GM12872 (cell line): ENCODE results near the gene SH2D3C.

Experiments
- CTCF ChIP-seq: IDR thresholded peaks from 3 replicates; pipeline ENCODE4 v1.5.1; 2011; ENCODE audit warnings: low read depth, mild to moderate bottlenecking, low read length, moderate library complexity; ENCODE audit not compliant: insufficient read depth

SH2D3C gene

GRCh38 chr9:127785933-127786772, 7.7 kb upstream of the SH2D3C start, which contains the start of gene CDK9:
Gene CDK9 (plus strand): TSS chr9:127786034. CDS start chr9:127786149, 115 bp downstream.
- no peak; the same call in 2 of the 3 replicates for TF ChIP-seq CTCF

- TF ChIP-seq CTCF: peak; percentile 80
Measured at GRCh38 chr9:127785023-127785932, 6.8 kb upstream of the SH2D3C start.

- TF ChIP-seq CTCF: no peak
Measured at GRCh38 chr9:127783111-127784008, 4.9 kb upstream of the SH2D3C start.

DNA sequence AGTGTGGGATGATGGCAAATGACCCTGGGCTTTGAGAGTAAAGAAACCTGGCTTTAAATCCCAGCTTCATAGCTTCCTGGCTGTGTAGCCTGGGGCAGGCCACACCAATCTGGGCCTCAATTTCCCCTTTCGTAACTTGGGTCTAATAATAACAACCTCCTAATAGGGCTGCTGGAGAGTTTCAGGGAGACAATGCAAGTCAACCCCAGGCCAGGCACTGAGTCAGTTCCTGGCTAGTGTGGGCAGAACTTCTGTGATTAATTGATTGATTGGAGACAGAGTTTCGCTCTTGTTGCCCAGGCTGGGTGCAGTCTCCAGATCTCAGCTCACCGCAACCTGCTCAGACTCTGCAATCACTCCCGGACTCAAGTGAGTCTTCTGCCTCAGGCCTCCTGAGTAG, 3.3 kb upstream of the SH2D3C start:
- TF ChIP-seq CTCF: no peak

DNA sequence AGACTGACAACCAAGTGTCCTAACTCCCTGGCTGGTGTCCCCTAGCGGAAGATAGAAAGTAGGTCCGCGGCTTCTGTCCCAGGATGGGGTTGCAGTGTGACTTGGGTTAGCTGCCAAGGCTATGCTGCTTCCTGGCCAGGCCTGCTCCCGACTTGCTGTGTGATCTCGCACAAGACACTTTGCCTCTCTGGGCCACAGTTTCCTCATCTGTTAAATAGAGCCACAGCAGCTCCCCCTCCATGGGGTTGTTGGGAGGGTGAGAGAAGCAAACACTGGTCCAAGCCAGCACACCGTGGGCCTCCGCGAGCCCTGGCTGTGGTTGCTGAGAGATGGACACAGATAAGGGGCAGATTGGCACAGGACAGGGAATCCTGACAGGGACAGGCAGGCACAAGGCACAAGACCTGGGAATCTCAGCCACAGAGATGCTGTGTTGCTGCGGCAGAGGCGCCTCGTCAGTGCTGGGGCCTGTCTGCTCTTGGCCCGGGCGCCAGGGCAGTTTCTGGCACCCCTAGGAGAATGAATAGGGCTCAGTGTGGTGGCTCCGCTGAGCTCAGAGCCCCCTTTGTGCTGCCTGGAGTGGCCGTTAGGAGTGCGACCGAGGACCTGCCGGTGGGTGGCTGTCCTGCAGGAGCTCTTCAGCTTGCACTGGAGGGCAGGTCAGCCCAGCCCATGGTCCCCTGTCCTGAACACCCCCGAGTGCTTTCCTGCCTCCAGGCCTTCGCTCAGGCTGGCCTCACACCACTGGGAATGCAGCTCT, 1.8 kb upstream of the SH2D3C start:
- TF ChIP-seq CTCF: no peak

DNA sequence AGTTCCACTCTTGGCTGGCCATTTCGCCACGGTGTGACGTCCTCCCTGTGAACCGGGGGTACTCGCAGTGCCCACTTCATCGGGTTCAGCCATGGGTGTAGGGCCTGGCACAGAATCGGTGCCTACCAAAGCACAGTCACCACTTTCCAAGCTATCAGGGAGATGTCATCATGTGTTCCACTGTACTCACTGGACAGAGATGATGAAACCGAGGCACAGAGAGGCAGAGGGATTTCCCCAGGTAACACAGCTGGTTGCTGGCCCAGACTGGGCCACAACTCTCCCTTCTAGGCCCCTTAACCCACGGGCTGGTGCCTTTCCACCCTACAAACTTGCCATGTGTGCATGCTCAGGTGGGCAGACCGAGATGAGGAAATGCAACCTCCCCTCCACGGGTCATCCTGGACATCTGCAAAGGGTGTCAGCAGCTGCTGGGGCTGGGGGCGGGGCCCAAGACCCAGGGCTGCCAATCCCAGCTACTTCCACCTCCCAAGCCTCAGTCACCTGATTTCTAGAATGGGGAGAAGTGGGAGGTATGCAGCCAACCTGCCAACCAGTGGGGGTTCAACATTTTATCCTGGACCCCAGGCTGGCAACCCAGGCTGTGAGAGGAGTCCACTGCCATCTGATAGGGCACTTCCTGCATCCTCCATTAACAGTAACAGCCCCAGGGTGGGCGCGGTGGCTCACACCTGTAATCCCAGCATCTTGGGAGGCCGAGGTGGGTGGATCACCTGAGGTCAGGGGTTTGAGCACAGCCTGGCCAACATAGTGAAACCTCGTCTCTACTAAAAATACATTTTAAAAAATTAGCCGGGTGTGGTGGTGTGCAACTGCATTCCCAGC, 893 bp upstream of the SH2D3C start:
- TF ChIP-seq CTCF: no peak
